Measurements from ENCODE around the gene CEACAM4.

Gene CEACAM4

DNA sequence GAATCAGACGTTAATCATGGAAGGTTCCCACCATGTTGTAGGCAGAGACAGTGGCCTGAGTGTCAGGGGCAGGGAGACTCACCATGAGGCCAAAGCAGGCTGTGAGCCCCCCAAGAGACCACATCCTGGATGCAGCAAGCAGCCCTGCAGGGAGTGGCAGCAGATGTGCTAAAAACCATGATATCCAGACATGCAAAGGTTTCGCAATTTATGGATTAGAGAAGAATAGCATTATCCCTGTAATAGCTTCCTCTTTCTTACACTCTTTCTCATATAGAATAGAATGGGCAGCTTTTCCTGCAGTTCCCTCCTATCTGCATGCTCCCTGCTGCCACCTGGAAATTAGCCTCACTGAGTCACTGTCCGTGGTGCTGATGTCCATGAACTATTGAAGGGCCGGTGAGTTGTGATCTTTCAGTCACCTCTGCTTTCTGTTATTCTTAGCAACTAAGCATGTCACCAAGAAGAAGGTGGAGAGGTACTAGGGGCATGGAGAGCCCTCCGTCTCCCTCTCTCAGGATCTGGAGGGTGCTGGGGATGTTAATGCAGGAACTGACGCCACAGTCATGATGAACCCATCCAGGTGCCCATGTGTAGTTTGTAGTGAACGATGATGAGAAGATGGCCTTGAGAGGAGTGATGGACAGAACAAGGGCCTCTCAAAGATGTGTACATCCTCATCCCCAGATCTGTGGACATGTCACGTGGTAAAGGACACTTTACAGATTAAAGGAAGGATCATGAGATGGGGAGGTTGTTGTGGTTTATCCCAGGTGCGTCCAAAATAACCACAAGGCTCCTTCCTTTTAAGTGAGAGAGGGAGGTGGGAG, 9.9 kb downstream of the CEACAM4 start:
- DNase-seq = no peak

- DNase-seq = no peak
Measured at GRCh38 chr19:41615207-41615606, 11.7 kb downstream of the CEACAM4 start.

- DNase-seq = no peak
Measured at GRCh38 chr19:41612483-41612882, 14.4 kb downstream of the CEACAM4 start.

- DNase-seq = no peak
Measured at GRCh38 chr19:41610789-41611188, 16.1 kb downstream of the CEACAM4 start.

DNA sequence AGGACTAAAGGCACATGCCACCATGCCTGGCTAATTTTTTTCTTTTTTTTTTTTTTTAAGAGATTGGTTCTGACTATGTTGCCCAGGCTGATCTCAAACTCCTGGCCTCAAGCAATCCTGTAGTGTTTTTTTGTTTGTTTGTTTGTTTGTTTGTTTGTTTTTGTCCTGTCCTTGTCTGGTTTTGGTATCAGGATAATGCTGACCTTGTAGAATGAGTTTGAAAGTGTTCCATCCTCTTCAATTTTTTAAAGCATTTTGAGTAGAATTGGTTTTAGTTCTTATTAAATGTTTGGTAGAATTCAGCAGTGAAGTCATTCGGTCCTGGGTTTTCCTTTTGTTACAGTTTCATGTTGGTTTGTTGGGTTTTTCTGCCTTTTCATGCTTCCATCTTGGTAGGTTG, 19.2 kb downstream of the CEACAM4 start:
- DNase-seq = no peak

DNA sequence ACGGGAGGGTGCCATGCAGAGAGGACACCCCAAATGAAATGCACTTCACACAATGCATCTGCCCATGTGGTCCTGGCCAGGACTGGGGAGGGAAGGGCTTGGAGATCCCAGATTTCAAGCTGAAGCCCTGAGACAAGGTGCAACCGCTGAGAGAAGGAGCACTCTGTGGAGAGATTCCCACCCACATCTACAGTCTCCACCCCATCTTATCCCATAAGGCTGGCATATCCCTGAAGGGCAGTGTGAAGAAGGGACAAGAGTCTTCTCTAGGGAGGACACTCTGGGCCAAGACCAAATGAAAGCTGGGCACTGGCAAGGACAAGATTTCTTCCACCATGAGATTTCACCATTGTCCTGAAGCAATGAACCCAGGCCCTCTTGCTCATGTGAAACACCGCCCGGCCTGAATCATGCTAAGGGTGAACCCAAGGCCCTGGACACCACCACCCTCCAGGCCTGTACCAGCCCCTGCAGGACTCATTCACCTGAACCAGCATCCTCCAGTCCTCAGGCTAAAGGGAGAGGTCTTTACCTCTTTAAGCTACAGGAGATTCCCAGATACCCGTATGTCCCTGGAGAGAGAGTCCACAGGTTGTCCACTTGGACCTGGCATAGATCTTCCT, 20.5 kb downstream of the CEACAM4 start:
- no peak for DNase-seq

DNA sequence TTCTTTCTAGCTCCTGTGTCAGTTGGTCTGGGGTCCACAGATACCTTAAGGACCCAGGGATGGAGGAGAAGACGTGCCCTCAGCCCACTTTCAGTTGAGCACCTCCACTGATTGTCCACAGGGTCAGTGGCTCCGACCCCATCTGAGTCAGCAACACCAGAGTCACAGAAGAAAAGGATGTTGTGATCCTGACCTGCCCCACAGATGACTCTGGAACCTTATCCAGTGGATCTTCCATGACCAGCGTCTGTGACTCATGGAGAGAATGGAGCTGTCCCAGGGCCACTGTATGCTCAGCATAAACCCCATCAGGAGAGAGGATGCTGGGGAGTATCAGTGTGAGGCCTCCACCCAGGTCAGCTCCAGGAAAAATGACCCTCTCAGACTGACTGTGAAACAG, 22.0 kb downstream of the CEACAM4 start:
- no peak for DNase-seq

DNA sequence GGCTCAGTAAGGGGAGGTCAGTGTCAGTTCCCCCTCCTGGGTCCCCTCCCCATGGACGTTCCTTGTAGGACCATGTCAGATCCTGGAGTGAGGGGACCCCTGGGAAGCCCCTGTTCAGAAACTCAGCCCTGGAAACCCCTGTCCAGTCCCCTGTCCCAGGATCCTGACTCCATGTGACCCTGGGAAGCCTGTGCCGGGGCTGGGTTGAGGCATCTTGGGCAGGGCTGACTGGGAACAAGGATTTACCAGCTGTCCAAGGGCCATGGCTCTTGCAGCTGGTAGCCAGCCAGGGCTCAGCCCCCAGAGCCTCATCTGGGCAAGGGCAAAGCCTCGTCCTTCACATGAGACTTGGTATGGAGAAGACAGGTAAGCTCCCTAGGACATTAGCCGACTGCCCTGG, 25.1 kb downstream of the CEACAM4 start:
- DNase-seq = no peak

DNA sequence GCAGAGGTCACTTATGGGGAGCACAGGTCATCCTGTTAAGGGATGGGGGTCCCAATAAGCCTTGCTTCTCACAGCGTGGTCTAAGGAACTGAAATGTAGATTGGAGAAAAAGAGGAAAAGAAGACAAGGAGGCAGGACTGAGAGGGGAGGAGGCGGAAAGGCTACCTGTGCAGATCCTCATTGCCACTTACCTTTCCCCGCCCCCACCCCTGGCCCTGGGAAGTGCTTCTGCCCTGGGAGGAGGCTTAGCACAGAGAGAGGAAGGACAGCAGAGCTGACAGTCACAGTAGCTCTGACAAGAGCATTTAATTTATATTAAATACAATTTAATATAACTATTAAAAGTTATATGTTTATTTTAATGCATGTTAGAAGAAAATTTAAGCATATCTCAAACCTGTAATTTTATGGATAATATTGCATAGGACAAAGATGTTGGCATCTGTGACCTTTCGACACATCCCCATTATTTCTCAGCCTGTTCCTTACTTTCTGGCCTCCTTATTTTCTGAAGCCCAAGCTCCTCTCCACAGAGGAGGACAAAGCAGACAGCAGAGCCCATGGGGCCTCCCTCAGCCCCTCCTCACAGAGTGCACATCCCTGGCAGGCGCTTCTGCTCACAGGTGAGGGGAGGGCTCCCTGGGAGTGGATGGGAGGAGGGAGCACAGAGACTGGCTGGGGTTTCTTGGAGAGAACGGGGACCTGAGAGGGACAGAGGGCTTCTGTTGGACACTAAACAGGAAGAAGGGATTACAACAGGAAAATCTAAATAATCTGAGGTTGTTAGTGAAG, 27.5 kb downstream of the CEACAM4 start:
- no peak for DNase-seq

GRCh38 chr19:41597600-41598041, 29.3 kb downstream of the CEACAM4 start:
- peak; percentile 36 for DNase-seq

- DNase-seq = no peak
Measured at GRCh38 chr19:41595890-41596280, 31.0 kb downstream of the CEACAM4 start.

- peak; percentile 41 for DNase-seq
Measured at GRCh38 chr19:41595258-41595889, 31.5 kb downstream of the CEACAM4 start.

DNA sequence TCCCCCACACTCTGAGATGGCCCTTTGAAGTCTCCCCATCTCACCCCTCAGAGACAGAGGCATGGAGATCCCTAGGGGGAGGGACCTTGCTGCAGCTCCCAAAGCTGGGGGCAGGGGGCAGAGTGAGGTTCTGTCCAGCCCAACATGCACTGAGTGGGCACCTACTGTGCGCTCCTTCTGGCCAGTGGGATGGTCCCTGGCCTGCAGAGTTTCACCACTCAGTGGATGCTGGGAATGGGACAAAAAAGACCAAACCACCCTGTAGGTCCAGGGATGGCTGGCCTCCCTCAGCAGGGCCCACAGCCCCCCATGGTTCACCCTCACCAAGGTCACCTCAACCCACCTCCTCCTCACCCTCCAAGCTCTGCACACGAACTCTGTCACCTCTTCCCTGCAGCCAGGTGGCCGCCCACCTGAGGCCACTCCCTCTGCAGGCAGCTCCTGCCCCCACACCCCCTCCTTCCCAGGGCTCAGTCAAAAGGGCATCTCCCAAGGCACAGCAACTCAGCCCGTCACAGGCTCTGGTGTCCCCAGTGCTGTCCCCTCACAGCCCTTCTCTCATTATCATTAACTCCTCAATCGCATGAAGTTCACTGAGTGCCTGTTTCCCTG, 34.8 kb downstream of the CEACAM4 start:
- DNase-seq = no peak

DNA sequence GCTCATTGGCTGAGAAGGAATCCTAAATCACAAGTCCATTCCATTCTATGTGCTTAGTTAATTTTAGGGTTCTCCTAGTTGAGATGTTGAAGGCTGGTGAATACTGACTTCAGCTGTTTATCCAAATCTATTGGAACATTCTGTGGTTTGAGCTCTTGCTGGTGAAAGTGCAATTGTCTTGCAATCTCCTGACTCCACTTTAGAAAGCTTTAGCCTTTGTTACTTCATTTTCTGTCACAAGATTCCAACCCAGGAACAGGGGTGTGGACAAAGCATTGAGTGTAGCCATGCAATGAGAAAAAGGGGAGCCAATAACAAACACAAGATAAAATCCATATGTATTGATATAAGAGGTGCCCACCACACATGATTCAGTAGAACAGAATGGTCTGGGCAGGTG, 35.9 kb downstream of the CEACAM4 start:
- DNase-seq = no peak

DNA sequence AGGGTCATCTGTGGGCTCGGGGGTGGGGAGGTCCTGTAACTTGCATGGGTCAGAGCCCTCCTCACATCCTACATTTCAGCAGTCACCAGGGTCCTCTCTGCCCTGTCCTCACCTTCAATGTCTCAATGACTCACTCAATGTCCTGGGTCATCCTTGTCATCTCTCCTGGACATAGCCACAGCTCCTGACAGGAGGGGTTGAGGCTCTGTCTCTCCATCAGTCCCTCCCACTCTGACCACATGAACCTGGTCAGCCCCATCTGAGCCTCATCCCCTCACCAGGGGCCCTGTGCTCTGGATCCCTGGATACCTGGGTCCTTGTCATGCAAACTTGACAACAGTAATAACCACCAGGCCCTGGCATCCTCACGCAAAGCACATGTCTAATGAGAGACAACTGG, 37.5 kb downstream of the CEACAM4 start:
- DNase-seq = no peak

GRCh38 chr19:41588497-41589209, 38.2 kb downstream of the CEACAM4 start:
- DNase-seq = no peak

GRCh38 chr19:41587838-41588210, 39.0 kb downstream of the CEACAM4 start:
- no peak for DNase-seq

- no peak for DNase-seq
Measured at GRCh38 chr19:41587101-41587837, 39.6 kb downstream of the CEACAM4 start.

DNA sequence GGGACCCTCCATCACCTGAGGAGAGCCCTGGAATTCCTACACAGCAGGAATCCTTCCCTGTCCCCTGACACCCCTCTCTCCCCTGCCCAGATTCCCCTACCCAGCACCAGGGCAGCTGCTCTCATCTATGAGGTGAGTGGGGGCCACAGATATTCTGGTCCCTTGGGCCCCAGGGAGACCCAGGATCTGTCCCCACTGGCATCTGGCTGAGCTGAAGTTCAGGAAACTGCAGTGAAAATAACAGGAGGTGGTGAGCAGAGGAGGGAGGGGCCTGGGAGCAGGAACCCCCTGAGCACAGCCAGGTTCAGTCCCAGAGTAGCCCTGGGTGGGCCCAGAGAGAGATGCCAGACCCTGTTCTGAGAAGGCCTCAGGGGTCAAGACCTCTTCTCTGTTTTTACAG, 40.8 kb downstream of the CEACAM4 start:
- DNase-seq = no peak

DNA sequence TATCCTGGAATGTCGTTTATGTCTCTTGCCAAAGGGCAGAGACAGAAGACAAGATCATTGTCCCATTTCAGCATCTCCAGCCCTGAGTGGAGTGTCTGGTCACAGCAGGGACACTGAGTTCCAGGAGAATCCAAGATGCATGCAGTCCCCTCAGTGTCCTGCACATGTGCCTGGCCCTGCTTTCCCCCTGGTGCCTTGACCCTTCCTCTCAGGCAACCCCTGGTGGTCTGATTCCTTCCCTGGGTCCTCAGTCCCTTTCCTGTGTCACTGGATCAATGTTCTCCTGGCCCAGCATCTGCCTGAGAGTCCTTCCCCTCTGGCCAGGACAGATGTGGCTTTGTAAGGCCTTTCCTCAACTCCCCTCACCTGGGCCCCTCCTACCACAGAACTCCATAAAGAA, 41.9 kb downstream of the CEACAM4 start:
- DNase-seq = no peak

DNA sequence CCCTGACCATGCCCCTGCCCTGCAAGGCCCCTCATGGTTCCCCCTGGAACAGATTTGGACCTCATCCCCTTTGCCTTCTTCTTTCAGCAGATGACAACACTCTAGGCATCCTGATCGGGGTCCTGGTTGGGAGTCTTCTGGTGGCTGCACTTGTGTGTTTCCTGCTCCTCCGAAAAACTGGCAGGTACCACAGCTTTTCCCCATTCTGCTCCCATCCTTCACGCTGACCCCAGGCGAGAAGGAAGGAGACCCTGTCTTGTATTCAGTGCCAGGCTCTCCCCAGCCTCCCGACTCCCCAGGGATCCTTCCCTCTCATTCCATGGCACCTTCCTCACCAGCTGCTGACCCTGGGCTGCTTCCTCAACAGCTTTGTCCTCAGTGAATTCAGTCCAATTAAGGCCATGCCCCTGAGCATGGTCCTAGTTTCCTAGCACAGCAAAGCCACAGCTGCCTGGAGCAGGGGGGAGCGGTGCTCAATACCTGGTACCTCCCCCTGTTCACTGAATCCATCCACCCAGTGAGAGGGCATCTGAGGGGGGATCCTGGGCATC, 42.5 kb downstream of the CEACAM4 start:
- no peak for DNase-seq

Data from NCI-H1092 (cell line).